Fibroblast of peridontal ligament (primary cell): Measurements from ENCODE around the gene VPS54.
"Not testable (repeated sequence)": the region's sequence is repeated elsewhere in the genome, so short reads cannot be mapped to it uniquely, and the experiment has no call there.

Experiments
- DNase-seq: peaks from one replicate; pipeline ENCODE4 v3.0.0-alpha.2; 2010; ENCODE audit errors: extremely low read depth

Gene VPS54

DNA sequence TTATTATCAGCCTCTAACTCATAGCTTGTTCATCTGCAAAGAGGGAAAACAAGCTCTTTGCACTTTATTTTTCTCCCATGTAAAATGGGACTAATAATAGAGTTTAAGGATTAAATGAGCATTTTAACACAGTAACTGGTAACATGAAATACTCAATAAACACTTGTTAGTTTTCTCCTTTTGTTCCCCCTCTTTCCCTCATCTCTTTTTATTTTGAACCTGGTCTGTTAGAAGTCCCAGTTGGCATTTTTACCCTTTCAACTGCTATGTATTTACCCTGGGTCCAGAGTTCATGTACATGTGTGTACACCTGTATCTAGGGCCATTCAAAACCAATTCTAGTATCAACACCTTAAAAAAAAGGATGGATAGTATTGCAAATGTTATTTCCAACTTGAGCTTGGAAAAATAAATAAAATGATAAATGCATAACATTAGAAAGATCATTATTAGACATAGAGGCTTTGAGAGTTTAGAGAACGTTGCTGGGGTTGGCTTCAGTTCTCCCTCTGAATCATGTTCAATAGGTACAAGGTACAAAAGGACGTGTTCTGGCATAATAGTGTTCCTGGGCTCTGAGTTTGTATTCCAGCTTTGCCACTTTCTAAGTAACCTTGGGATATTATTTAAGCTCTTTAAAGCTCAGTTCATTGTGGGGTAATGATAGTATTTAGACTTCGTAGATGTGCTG is 5.2 kb upstream of the VPS54 start:
- DNase-seq, result no peak

DNA sequence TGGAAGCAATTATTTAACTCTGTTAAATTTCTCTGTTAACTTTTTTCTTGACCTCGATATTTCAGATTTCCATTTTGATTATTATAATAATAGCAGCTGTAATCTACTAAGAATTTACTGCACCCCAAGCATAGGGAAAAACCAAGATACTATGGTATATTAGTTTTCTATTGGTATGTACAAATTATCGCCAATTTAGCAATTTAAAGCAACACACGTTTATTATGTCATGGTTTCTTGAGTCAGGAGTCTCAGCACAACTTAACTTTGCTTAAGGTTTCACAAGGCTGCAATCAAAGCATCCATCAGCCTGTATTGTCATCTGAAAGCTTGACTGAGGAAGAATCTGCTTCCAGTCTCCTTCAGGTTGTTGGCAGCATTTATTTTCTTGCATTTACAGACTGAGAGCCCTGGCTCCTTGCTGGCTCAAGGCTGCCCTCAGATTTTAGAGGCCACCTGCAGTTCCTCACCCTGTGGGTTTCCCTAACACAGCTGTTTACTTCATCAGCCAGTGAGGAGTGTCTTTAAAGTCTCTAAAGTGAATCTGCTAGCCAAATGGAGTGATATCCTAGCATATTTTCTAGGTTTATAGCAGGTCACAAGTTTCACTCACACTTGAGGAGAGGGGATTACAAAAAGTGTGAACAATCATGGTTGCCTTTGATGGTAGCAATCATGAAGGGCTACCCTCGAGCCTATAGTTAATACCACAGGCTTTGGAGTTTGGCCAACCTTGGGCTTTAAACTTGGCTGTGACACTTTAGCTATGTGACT is 4.4 kb upstream of the VPS54 start:
- DNase-seq, result no peak

DNA sequence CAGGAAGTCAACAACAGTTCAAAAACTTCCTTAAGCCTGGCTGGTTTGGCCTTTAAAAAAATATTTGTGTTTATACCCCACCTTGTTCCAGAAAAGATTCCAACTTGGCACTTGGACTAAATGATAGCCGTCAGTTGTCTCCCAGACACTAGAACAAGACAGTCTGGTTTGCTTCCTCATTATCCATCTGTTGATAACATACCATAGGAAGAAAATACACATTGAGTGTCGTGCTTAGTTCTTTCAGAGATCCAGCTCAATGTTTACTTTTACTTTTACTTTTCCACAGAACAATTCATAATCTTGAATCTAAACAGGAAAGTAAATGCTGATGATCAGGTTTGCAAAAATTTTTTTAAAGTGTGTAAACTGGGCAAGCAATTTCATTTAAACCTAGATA is 2.4 kb upstream of the VPS54 start:
- DNase-seq, result peak; percentile 20

DNA sequence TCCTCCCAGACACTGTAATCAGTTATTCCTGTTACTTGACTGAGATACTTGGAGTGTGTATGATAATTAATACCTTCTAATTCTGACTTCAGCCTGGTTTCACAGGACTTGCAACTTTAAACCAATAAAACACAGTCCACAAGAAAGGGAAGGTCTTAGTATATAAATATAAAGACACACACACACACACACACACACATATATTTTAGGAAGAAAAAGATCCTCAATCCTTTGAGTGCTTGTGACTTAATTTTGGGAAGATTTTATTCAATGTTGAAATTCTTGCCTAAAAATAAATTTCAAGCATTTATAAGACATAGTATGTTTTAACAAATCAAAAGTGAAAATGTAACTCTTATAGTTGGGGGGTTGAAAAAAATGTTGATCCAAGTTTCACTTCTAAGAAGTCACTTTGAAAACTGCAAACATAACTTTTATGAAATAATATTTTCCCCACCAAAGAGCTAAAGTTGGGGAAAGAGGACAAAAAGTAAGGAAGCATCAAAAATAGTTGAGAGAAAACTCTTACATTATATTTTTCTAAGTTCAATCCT is 824 bp upstream of the VPS54 start:
- no peak for DNase-seq

DNA sequence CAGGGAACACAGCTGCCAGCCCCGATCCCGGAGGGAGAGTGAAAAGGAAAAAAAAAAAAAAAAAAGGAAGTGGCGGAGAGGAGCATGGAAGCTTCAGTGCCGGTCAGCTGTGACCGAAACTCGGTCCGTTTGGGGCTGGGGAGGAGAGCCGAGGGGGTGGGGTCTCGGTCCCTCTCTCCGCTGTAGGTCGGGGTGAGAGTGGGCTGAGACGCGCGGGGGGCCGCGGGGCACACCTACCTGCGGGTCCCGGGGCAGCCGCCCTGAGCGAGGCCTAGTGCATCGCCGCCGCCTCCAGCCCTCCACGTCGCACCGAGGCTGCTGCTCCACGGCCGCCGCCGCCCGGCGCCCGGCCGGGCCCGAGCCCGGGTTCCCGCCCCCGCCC is 536 bp downstream of the VPS54 start:
- no peak for DNase-seq

DNA sequence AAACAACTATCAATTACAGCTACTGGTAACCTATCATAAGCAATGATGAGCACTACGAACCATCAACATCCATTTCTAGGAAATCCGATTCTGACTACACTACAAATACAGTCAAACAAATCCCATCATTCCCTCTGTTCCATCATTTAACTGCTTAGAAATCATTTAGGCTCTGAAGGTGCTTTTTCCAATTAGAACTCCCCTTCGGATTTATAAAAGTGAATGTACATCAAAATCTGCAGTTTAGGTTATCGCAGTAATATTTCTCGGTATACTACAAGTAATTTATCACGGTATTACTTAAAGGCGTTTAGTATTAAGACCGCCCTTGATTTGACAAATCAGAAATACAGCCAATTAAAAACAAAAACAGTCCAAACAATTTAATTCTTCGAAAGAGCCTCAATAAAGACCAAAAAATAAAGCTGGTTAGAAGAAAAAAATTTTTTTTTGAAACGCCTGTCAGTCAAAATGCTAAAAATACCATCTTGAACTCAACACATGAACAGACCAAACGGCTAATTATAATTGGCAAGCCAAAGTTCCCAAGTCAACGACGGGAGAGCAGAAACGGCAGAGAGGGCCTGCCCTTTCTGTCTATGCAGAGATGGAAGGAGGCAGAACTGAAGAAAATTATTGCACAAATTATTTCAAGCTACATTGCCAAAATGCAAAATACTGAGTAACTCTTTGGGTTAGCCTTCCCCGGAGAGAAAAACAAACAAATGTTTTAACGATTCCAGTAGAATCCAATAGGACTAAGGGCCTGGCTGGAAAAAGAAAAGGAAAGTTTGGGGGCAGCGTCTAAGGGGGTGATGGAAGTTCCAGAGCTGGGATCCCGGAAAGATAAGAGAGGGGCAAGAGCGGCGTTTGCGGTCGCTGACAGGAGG is 1.2 kb downstream of the VPS54 start:
- DNase-seq, result peak; percentile 58

DNA sequence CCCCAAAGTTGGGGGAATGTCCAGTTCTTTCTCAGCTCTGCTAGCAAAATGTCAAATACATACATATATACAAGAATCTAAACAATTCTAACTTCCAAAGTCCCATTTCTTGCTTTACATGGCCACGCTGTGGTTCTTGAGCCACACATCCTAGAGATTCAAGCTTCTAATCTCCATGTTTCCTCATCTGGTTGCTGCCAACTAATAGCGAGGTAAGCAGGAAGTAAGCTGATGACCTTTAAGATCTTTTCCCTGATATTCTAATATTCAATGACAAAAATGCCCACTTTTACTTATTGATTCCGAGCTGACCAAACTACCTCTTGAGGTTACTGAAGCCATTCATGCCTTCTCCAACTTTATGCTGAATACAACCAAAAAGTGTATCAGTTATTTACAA is 3.3 kb downstream of the VPS54 start:
- no peak for DNase-seq

DNA sequence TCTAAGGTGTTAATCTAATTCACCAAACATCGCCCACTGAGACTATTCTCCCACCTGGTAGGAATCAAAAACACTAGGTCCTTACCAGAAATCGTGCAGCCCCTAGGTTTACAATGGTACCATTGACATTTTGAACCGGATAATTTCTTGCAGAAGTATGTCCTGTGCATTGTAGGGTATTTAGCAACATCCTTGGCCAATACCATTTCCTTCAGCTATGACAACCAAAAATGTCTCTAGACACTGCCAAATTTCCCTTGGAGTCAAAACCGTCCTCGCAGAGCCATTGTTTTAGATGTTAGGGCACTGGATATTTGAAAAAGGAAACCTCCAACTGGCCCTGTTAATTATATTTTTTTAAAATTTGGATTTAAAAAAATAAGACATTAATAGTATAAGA is 3.8 kb downstream of the VPS54 start:
- no peak for DNase-seq

DNA sequence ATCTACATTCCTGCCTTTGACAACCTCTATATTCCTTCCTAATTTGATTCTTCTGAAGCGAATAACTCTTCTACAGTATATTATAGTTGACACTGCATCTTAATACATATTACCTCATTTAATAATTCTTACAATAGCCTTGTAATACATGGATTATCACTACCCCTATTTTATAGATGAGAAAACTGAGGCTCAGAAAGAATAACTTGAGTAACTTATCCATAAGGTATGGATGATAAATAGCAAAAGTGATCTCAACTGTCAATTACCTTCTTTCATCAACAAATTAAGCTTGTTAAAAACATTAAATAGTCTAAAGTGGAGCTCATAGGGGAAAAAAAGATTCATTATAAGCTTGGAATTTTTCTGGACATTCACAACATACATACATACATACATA is 4.6 kb downstream of the VPS54 start:
- DNase-seq, result no peak

DNA sequence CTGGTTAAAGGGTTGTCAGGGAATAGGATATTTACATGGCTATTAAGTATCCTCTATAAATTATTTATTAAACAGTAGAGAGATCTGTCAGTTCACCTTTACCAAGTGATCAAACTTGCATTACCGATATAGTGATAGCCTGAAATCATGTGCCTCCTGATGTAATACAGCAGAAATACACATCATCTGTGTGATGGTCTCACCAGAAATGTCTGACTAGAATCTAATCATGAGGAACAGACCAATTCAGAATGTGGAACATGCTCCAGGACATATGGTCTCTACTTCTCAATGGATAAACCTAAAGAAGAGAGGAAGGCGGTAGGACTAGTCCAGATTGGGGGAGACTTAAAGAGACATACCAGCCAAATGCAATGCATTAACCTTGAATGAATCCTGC is 6.2 kb downstream of the VPS54 start:
- DNase-seq, result no peak

DNA sequence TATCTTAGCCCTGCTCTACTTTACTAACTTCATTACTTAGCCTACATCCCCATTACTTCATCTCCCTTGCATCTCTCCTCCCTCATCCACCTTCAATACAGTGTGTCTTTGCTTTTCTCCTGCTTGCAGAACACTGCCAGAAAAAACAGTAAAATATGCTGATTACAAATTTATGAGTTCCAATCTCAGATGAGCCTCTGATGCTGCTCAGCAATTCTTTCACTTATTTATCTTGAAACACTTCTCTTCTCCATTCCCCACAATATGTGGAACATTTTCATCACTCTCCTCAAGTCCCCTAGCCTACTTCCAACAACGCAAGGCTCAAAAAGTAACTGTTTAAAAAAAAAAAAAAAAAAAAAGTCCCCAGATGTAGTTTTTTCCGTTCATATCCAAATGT is 7.1 kb downstream of the VPS54 start:
- no peak for DNase-seq

DNA sequence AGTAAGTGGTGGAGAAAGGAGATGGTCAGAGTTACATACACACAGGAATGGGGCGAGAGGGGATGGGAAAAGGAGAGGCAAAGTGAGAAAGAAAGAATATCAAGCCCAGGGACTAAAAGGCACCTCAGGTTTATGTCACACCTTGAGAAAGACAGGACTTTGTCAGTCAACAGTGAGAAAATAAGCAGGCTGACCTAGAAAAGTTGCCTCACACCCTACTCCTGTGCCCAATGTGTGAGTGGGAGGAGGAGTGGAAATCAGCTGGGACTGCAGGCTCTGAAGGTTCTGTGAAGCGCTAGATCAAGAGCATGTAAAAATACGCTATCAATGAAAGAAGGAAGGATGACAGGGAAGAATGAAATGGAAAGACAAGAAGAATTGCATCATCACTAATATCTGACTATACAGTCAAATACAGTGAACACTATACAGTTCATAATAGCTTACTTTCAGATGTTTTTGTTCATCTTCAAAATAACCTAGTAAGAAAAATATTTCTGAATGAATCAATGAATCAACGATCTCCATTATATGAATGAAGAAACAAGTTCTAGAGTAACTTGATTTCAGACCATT is 10.7 kb downstream of the VPS54 start:
- DNase-seq, result no peak

DNA sequence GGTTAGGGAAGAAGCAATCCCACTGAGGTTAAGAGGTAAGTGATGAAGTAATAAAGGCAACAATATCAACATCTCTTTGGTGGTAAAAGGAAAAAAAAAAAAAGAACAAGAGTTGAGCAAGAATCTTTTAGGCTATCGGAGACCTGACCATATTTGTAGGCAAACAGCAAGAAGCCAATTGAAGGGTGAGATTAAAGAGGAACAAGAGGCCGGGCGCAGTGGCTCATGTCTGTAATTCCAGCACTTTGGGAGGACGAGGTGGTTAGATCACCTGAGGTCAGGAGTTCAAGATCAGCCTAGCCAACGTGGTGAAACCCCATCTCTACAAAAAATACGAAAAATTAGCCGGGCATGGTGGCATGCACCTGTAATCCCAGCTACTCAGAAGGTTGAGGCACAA is 11.3 kb downstream of the VPS54 start:
- no peak for DNase-seq

DNA sequence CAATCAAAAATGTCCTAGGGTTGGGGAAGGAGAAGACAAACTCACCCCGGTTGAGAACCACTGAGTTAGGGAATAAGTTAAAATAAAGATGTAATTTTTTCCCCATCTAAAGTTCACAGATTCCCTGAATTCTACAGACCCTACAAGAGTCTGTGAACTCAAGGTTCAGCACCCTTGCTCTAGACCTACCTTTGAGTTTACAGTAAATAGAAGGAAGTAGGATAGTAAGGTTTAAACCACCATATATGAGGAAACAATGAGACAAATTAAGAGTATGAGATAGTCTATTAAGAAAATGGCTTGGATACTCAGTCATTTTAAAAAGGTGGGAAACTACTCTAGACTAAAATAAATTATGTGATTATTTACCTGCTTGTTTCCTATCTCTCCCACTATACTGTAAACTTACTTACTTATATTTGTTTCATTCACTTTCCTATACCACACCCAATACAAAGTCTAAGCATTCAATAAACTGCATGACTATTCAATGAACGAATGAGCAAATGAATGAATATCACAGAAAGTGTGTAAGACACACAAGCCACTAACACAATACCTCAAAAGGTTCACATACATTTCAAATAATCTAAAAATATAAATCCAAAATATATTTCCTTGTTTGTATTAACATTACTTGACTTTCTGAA is 13.4 kb downstream of the VPS54 start:
- DNase-seq, result no peak

DNA sequence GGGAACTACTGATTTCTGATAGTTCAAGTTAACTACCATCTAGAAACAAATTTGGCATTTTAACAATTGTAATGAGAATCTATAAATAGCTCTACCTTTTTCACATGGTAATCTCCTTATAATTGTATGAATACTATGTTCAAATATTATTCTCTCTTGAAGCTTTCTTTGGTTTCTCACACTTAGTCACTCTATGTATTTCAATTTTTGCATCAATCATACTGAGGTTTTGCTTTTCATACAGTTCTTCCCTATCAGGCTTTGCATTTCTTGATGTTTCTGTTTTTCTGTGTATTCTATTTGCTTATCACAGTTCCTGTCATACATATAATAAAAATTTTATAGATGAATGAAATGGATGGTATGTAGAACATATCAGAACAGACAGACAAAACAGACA is 16.0 kb downstream of the VPS54 start:
- DNase-seq, result no peak

DNA sequence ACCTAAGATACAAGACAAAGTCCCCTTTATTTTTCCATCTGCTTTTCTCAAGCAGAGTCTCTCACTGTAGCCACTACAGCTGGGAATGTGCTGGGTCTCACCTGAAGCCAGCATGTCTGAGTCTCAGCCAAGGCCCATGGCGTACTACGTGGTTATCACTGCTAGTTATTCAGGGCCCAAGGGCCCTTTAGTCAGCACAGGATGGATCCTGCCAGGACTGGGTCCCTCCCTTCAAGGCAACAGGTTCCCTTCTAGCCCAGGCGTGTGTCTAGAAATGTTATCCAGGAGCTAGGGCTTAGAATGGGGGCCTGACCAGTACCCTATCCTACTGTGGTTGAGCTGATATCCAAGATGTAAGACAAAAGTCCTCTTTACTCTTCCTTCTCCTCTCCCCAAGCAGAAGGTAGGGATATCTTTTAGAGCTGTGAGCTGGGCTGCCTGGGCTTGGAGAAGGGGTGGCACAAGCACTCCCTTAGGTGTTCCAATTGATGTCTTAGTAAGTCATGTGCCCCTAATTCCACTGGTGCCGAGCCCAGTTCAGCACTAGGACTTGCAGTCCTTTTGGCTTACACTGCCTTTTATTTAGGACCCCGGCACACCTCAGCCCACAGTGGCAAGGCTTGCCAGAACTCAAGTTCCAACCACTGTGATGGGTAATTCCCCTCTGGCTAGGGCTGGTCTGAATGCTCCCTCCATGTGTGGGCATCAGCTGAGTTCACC is 17.7 kb downstream of the VPS54 start:
- DNase-seq, result no peak

DNA sequence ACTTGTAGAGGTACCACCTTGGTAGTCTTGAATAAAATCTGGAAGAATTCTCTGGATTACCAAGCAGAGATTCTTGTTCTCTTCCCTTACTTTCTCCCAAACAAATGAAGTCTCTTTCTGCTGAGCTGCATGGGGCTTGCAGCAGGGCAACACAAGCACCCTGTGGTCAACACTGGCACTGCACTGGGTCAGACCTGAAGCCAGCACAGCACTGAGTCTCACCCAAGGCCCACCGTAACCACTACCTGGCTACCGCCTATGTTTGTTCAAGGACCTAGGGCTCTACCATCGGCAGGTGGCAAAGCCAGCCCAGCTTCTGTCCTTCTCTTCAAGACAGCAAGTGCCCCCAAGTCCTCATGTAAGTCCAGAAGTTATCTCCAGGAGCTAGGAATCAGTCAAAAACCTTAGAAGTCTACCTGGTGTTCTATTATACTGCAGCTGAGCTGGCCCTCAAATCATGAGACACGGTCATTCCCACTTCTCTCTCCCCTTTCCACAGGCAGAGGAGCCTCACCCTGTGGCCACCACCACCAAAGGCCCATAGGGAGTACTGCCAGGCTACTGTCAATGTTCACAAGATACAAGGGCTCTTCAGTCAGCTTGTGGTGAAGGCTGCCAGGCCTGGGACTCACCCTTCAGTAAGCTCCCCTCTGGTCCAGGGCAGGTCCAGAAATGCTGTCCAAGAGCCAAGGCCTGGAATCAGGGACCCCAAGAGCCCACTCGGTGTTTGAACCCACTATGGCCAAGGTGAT is 18.4 kb downstream of the VPS54 start:
- DNase-seq, result no peak

DNA sequence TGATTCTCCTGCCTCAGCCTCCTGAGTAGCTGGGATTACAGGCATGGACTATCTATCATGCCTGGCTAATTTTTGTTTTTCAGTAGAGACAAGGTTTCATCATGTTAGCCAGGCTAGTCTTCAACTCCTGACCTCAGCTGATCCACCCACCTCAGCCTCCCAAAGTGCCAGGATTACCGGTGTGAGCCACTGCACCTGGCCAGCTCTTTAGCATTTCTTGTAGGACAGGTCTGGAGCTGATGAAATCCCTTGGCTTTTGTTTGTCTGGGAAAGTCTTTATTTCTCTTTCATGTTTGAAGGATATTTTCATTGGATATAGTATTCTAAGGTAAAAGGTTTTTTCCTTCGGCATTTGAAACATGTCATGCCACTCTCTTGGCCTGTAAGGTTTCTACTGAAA is 20.2 kb downstream of the VPS54 start:
- DNase-seq, result no peak

DNA sequence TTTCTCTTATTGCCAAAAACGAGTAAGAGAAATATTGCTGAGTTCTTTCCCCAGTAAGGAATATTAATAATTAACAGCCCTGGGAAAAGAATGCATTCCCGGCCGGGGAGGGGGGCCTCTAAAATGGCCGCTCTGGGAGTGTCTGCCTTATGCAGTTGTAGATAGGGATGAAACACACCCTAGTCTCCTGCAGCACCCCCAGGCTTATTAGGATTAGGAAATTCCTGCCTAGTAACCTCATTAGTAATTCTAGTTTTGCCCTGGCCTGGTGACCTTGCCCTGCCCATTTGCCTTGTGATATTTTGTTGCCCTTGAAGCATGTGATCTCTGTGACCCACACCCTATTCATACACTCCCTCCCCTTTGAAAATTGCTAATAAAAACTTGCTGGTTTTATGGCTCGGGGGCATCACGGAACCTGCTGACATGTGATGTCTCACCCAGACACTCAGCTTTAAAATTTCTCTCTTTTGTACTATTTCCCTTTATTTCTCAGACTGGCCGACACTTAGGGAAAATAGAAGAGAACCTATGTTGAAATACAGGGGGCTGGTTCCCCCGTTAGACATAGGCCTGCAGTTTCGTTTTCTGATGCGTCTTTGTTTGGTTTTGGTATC is 22.5 kb downstream of the VPS54 start:
- not testable (repeated sequence) for DNase-seq
